ENCODE measurements around the gene TRPM4. TPM values are rescaled to one million over a fixed set of nuclear protein-coding genes. Genes with fewer than 3 reads are reported as not detected.

The TRPM4 gene
- polyA plus RNA-seq, 1 experiment: 17.6 TPM

GRCh38 chr19:49127674-49128544 lies 29.7 kb upstream of the TRPM4 start:
- no peaks in the 10 kb centered on the region for H3K36me3 ChIP-seq (ENCODE audit: control insufficient read depth, insufficient read depth, low read length)
- H3K4me3 ChIP-seq (ENCODE audit: low read depth, low read length): peak overlapping the region; percentile 40
- CTCF ChIA-PET: interaction anchor here (0.8 to 1.8 kb wide), 5 partner anchors 11 to 134 kb away, joined by 3 to 5 read pairs (median 4); partner anchors contain the start of gene RUVBL2
- POLR2A ChIA-PET: interaction anchor here (0.6 to 1.0 kb wide), 5 partner anchors 9 to 291 kb away, joined by 3 to 12 read pairs (median 3); no protein-coding TSS in a partner anchor
- peak; percentile 77 for DNase-seq (ENCODE audit: low read depth)
- peaks cover 2% of the 10 kb centered on the region for H3K27me3 ChIP-seq (ENCODE audit: control insufficient read depth, insufficient read depth, low read length)
- TF ChIP-seq CTCF (IDR thresholded peaks at IDR 0.05; ENCODE audit: insufficient read depth, low read depth, low read length): peak; percentile 20; the same call in 1 of the 2 replicates

DNA sequence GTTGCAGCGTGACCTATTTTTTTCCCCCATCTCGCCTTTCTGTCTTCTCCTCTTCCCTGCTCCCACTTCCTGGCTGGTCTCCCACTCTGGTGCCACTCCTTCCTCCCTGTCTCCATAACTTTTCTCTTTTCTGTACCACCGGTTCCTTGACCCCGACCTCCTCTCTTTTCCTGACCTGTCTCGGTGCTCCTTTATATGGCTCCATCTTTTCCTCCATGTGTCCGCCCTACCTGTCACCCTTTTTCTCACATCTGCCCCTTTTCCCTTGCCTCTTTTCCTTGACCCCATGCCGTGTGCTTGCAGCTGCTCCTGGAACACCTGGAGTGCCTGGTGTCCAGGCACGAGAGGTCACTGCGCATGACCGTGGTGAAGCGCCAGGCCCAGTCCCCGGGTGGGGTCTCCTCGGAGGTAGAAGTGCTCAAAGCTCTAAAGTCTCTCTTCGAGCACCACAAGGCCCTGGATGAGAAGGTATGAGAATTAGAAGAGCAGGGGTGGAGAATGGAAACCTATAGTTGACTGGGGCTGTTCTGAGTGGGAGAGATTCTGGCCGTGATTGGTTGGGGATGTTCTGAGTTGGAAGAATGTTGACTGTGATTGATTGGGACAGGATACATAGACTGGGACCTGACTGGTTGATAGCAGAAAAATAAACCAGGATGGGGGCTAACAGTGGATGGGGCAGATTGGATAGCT lies 28.9 kb upstream of the TRPM4 start:
- DNase-seq (ENCODE audit: low read depth): no peak
- no peak for TF ChIP-seq CTCF (IDR thresholded peaks at IDR 0.05; ENCODE audit: insufficient read depth, low read depth, low read length)
- Histone ChIP-seq H3K27me3 (ENCODE audit: control insufficient read depth, insufficient read depth, low read length) (peaks cover 2% of the 10 kb centered on the region), H3K36me3 (ENCODE audit: control insufficient read depth, insufficient read depth, low read length) (no peaks in the 10 kb centered on the region), H3K4me3 (ENCODE audit: low read depth, low read length) (no peak overlapping the region; the same call in 1 of the 2 replicates)
- POLR2A ChIA-PET: no interaction called here
- CTCF ChIA-PET: interaction anchor here (0.8 to 1.8 kb wide), 5 partner anchors 11 to 73 kb away, joined by 3 to 5 read pairs (median 4); partner anchors contain the start of gene LIN7B

DNA sequence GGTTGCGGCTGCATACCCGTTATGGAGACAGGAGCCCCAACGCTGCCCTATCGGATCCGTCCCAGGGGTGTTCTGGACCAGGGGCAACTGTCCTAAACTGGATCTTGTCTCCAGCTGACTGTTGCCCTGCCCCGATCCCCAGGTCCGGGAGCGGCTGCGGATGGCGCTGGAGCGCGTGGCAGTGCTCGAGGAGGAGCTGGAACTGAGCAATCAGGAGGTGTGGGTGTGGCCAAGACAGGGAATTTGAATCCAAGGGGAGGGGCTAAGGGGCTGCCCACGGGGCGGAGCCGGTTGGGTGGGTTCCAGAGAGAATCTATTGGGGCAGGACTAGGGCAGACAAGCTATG lies 28.4 kb upstream of the TRPM4 start:
- POLR2A ChIA-PET: no interaction called here
- TF ChIP-seq CTCF (IDR thresholded peaks at IDR 0.05; ENCODE audit: insufficient read depth, low read depth, low read length): no peak

GRCh38 chr19:49130325-49130724 lies 27.3 kb upstream of the TRPM4 start:
- ChIA-PET CTCF (interaction anchor here (1.7 kb wide), 1 partner anchor 12 kb away, joined by 4 read pairs; no protein-coding TSS in a partner anchor), POLR2A (no interaction called here)
- H3K36me3 ChIP-seq (ENCODE audit: control insufficient read depth, insufficient read depth, low read length): no peaks in the 10 kb centered on the region
- no peak for TF ChIP-seq CTCF (IDR thresholded peaks at IDR 0.05; ENCODE audit: insufficient read depth, low read depth, low read length)
- H3K27me3 ChIP-seq (ENCODE audit: control insufficient read depth, insufficient read depth, low read length): no peaks in the 10 kb centered on the region
- no peak overlapping the region for H3K4me3 ChIP-seq (ENCODE audit: low read depth, low read length)
- DNase-seq (ENCODE audit: low read depth): no peak

More for the DNA sequence above, 28.4 kb upstream of the TRPM4 start:
- H3K27me3 ChIP-seq (ENCODE audit: control insufficient read depth, insufficient read depth, low read length): peaks cover 2% of the 10 kb centered on the region
- no peak for DNase-seq (ENCODE audit: low read depth)
- H3K4me3 ChIP-seq (ENCODE audit: low read depth, low read length): no peak overlapping the region
- CTCF ChIA-PET: interaction anchor here (0.8 to 1.7 kb wide), 3 partner anchors 11 to 73 kb away, joined by 3 to 4 read pairs (median 3); partner anchors contain the start of gene LIN7B
- H3K36me3 ChIP-seq (ENCODE audit: control insufficient read depth, insufficient read depth, low read length): no peaks in the 10 kb centered on the region

Data from BJ (cell line).